ENCODE data around the gene IGSF22. TPM values are rescaled to one million over a fixed set of nuclear protein-coding genes. Genes with fewer than 3 reads are reported as not detected.
"Not testable (repeated sequence)": the region's sequence is repeated elsewhere in the genome, so short reads cannot be mapped to it uniquely, and the experiment has no call there.

The IGSF22 gene
- total RNA-seq, 1 experiment from 2014 or later: 1.8 TPM

DNA sequence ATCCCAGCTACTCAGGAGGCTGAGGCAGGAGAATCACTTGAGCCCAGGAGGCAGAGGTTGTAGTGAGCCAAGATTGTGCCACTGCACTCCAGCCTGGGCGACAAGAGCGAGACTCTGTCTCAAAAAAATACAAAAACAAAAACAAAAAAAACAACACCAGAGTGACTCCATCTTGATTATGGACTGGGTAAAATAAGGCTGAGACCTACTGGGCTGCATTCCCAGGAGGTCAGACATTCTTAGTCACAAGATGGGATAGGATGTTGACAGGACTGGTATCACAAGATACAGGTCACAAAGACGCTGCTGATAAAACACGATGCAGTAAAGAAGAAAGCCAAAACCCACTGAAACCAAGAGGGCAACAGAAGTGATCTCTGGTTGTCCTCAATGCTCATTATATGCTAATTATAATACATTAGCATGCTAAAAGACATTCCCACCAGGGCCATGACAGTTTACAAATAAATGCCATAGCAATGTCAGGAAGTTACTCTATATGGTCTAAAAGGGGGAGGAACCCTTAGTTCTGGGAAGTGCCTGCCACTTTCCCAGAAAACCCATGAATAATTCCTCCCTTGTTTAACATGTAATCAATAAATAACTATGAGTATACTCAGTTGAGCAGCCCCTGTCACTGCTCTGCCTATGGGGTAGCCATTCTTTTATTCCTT is 34.4 kb downstream of the IGSF22 start:
- DNase-seq (ENCODE audit: low spot score): not testable (repeated sequence)

DNA sequence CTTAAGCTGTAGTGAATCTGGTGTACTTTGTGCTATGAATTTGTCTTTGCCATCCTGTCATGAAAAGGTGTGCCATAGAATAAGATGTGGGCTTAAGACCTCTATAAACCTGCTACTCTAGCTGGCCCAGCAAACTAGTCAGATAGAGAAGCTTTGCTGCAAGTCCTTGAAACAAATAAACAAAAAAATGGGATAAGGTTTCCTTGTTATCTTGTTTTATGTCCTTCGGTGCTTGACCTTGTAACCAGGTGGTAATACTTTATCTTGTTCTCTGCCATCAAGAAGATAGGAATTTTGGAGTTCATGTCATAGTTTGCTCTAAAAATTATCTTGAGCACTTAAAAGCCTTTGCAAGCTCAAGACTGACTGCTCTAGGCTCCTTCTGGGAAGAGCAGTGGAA is 41.7 kb downstream of the IGSF22 start:
- DNase-seq (ENCODE audit: low spot score): no peak

DNA sequence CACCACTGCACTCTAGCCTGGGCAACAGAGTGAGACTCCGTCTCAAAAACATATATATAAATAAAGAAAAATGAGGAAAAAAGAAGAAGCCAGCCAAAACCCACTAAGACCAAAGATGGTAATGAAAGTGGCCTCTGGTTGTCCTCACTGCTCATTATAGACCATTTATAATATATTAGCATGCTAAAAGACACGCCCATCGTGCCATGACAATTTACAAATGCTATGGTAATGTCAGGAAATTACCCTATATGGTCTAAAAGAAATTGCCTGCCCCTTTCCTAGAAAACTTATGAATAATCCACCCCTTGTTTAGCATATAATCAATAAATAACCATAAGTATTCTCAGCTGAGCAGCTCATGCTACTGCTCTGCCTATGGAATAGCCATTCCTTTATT is 43.5 kb downstream of the IGSF22 start:
- DNase-seq (ENCODE audit: low spot score): no peak

DNA sequence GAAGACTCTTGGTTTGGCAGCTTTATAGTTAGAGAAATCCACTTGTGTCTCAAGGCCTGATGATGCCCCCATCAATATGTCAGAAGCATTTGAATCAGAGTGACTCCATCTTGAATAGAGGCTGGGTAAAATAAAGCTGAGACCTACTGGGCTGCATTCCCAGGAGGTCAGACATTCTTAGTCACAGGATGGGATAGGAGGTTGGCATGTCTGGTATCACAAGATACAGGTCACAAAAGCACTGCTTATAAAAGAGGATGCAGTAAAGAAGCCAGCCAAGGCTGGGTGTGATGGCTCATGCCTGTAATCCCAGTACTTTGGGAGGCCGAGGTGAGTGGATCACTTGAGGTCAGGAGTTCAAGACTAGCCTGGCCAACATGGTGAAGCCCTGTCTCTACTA is 44.0 kb downstream of the IGSF22 start:
- DNase-seq (ENCODE audit: low spot score): not testable (repeated sequence)

DNA sequence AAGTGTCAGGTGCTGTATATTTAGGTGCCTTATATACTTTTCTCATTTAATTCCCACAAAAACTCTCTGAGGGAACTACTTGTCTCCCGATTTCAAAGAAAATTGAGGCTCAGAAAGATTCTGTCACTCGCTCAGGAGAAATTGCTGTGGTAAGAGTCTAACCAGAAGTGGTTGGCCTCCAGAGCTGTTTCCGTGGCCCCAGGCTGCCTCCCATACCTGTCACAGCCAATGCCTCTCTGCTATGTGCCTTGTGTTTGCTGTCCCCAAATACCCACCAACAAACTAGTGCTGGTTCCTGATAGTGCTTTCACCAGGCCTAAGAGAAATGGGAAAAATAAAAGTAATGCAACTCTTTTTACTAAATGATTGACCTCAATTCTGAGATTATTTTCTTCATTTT is 48.4 kb downstream of the IGSF22 start:
- no peak for DNase-seq (ENCODE audit: low spot score)

DNA sequence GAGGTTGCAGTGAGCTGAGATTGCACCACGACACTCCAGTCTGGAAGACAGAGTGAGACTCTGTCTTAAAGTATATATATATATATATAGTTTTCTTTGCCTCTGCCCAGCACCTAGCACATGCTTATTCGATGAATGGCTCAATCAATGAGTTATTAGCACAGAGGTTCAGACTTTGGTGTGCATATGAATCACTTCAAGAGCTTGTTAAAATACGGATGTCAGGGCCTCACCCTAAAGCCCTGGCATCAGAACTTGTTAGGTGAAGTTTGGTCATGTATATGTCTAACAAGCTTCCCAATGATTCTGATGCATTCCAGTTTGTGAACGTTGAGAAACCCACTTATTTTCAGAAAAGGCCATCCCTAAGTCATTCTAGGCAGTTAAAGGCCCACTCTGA is 49.2 kb downstream of the IGSF22 start:
- DNase-seq (ENCODE audit: low spot score): no peak

DNA sequence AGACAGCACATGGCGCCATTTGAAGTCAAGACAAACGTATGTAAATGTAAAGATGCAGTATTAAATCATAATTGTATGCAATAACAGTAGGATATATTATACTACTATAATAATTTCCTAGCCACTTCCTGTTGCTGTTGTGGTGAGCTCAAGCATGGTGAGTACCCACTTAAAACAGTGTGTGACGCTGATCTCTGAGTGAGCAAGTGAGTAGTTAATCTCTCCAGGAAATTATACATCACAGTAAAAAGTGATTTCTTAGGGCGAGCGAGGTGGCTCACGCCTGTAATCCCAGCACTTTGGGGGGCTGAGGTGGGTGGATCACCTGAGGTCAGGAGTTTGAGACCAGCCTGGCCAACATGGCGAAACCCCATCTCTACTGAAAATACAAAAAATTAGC is 53.8 kb downstream of the IGSF22 start:
- DNase-seq (ENCODE audit: low spot score): not testable (repeated sequence)

DNA sequence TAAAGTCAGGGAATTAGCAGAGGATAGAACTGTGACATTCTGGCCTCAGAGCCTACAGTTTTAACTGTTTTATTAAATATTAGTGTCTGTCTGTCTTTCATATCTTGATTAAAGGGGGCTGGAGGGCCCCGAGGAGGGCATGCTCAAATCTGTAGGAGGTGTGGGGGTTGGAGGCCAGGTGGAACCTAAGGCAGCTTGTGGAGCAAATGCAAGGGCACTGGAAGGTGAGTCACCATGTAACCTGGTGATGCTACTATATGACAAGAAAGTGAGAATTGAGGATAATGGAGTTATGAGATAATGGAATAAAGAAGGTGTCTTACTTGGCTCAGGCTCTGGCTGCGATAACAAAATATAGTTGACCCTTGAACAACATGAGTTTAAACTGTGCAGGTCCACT is 54.7 kb downstream of the IGSF22 start:
- DNase-seq (ENCODE audit: low spot score): no peak

DNA sequence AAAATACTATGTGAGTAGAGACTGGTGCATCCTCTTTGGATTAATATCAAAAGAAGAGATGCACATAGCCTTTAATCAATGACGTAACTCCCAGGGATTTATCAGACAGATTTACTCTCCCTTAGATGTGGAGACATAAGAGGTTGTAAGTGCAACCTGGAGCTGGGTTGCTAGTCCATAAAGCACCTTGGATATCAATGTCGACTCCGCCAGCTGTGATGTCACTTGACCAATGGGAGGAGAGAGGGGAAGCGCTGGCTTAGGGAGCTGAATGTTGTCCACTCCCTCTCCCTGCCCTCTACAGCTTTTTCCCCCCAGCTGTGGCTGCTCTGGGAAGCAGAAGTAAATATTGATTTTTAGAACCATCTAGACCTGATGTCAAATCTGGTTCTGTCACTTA is 56.3 kb downstream of the IGSF22 start:
- peak; percentile 73 for DNase-seq (ENCODE audit: low spot score)

DNA sequence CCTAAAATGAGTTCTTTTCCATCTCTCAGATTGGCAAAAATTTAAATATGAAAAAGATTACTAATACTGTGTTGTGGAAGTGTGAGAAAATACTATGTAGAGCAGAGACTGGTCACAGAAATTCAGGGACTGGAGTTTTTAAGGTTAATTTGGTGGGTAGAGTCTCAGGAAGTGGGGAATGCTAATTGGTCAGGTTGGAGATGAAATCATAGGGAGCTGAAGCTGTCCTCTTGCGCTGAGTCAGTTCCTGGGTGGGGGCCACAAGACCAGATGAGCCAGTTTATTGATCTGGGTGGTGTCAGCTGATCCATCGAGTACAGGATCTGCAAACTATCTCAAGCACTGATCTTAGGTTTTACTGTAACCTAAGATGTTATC is 56.8 kb downstream of the IGSF22 start:
- DNase-seq (ENCODE audit: low spot score): peak; percentile 69

DNA sequence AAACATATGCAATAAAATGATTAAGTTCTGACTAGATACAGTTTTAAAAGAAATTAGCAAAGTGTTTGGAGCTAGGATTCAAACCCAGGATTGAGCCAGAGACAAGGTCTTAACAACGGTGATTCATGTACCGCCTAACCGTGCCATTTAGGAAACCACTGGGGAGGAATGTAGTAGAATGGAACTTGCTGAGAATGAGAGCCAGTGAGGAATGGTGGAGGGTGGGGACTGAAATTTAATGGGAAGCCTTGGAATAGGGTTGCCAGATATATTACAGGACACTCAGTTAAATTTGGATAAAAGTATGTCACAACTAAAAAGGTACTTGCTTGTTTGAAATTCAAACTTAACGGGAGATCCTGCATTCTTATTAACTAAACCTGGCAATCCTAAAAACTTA is 57.9 kb downstream of the IGSF22 start:
- DNase-seq (ENCODE audit: low spot score): peak; percentile 17

DNA sequence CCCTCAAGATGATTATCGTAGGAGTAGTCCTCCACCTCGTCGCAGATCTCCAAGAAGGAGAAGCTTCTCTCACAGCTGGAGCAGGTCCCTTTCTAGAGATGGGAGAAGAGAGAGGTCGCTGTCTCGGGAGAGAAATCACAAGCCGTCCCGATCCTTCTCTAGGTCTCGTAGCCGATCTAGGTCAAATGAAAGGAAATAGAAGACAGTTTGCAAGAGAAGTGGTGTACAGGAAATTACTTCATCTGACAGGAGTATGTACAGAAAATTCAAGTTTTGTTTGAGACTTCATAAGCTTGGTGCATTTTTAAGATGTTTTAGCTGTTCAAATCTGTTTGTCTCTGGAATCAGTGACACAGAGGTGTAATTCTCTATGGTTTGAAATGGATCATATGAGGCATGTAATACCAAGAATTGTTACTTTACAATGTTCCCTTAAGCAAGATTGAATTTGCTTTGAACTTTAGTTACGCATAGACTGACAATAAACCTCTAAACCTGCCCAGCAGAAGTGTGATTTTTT is 60.6 kb downstream of the IGSF22 start:
- DNase-seq (ENCODE audit: low spot score): not testable (repeated sequence)

DNA sequence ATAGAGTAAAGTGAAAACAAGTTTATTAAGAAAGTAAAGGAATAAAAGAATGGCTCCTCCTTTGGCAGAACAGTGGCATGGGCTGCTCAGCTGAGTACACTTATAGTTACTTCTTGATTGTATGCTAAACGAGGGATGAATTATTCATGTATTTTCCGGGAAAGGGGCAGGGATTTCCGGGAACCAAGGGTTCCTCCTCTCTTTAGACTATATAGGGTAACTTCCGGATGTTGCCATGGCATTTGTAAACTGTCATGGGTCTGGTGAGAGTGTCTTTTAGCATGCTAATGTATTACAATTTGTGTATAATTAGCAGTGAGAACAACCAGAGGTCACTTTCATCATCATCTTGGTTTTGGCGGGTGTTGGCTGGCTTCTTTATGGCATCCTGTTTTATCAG is 68.3 kb downstream of the IGSF22 start:
- no peak for DNase-seq (ENCODE audit: low spot score)

Other genes with a start within 250 kb of the IGSF22 start
- 73.0 and 80.0 TPM in 2 replicates for gene TSG101, start 199.2 kb downstream of the IGSF22 start, total RNA-seq (2014; rRNA removed; shearing (Covaris generic))
- gene UEVLD, start 137.5 kb downstream of the IGSF22 start, total RNA-seq (2014; rRNA removed; shearing (Covaris generic)): 10.5 and 11.3 TPM in 2 replicates
- gene MISFA, start 126.4 kb downstream of the IGSF22 start, total RNA-seq (2014; rRNA removed; shearing (Covaris generic)): 0.76 and 1.0 TPM in 2 replicates
- gene SPTY2D1, start 91.8 kb downstream of the IGSF22 start, total RNA-seq (2014; rRNA removed; shearing (Covaris generic)): 25.4 and 25.5 TPM in 2 replicates
- 3.1 and 5.6 TPM in 2 replicates for gene TMEM86A, start 27.4 kb downstream of the IGSF22 start, total RNA-seq (2014; rRNA removed; shearing (Covaris generic))
- gene PTPN5, start 65.6 kb upstream of the IGSF22 start, total RNA-seq (2014; rRNA removed; shearing (Covaris generic)): not detected in 2 replicates
- gene MRGPRX1, start 213.2 kb upstream of the IGSF22 start, total RNA-seq (2014; rRNA removed; shearing (Covaris generic)): not detected in 2 replicates